ENCODE data around the gene ANK3. TPM values are rescaled to one million over a fixed set of nuclear protein-coding genes. Genes with fewer than 3 reads are reported as not detected.

Gene ANK3
- polyA plus RNA-seq, 1 experiment: 0.13 TPM

- ChIA-PET CTCF (interaction anchor here (0.7 to 1.2 kb wide), 2 partner anchors 297 to 373 kb away, joined by 3 read pairs; no protein-coding TSS in a partner anchor), POLR2A (no interaction called here)
- no peaks in the 10 kb centered on the region for H3K27me3 ChIP-seq (ENCODE audit: control insufficient read depth, insufficient read depth, low read length)
- no peak for DNase-seq (ENCODE audit: low read depth)
- TF ChIP-seq CTCF (IDR thresholded peaks at IDR 0.05; ENCODE audit: insufficient read depth, low read depth, low read length): no peak
- H3K36me3 ChIP-seq (ENCODE audit: control insufficient read depth, insufficient read depth, low read length): no peaks in the 10 kb centered on the region
- no peak overlapping the region for H3K4me3 ChIP-seq (ENCODE audit: low read depth, low read length)
Measured at GRCh38 chr10:60031183-60031582, 358.5 kb downstream of the ANK3 start.

- no peaks in the 10 kb centered on the region for H3K27me3 ChIP-seq (ENCODE audit: control insufficient read depth, insufficient read depth, low read length)
- no peak overlapping the region for H3K4me3 ChIP-seq (ENCODE audit: low read depth, low read length)
- ChIA-PET CTCF (no interaction called here), POLR2A (no interaction called here)
- no peak for TF ChIP-seq CTCF (IDR thresholded peaks at IDR 0.05; ENCODE audit: insufficient read depth, low read depth, low read length)
- DNase-seq (ENCODE audit: low read depth): no peak
- H3K36me3 ChIP-seq (ENCODE audit: control insufficient read depth, insufficient read depth, low read length): no peaks in the 10 kb centered on the region
Measured at GRCh38 chr10:60029475-60029874, 360.2 kb downstream of the ANK3 start.

GRCh38 chr10:60028081-60028480 is 361.6 kb downstream of the ANK3 start:
- ChIA-PET CTCF (interaction anchor here (0.7 to 1.4 kb wide), 3 partner anchors 13 to 405 kb away, joined by 3 read pairs; no protein-coding TSS in a partner anchor), POLR2A (no interaction called here)
- no peak for DNase-seq (ENCODE audit: low read depth)
- H3K27me3 ChIP-seq (ENCODE audit: control insufficient read depth, insufficient read depth, low read length): no peaks in the 10 kb centered on the region
- H3K4me3 ChIP-seq (ENCODE audit: low read depth, low read length): no peak overlapping the region
- H3K36me3 ChIP-seq (ENCODE audit: control insufficient read depth, insufficient read depth, low read length): no peaks in the 10 kb centered on the region
- no peak for TF ChIP-seq CTCF (IDR thresholded peaks at IDR 0.05; ENCODE audit: insufficient read depth, low read depth, low read length)

DNA sequence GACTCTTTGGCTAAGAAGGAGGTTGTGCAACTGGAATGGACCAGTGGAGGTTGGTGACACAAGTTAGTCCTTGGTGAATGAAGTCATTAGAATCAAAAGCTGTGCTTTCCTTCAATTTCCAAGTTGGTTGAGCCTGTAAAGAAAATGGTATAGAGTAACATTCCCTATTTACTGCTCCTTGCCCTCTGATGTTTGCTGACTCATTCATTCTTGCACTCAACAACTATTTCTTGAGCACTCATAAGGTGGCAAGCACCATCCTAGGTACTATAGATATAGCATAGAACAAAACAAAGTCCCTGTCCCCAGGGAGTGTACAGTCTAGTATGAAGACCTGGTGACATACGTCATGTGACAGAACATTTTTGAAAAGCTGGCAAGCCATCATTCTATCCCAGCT is 364.4 kb downstream of the ANK3 start:
- DNase-seq (ENCODE audit: low read depth): no peak
- ChIA-PET CTCF (interaction anchor here (0.9 kb wide), 1 partner anchor 118 kb away, joined by 3 read pairs; no protein-coding TSS in a partner anchor), POLR2A (no interaction called here)
- TF ChIP-seq CTCF (IDR thresholded peaks at IDR 0.05; ENCODE audit: insufficient read depth, low read depth, low read length): no peak
- Histone ChIP-seq H3K27me3 (ENCODE audit: control insufficient read depth, insufficient read depth, low read length) (no peaks in the 10 kb centered on the region), H3K36me3 (ENCODE audit: control insufficient read depth, insufficient read depth, low read length) (no peaks in the 10 kb centered on the region), H3K4me3 (ENCODE audit: low read depth, low read length) (no peak overlapping the region)

DNA sequence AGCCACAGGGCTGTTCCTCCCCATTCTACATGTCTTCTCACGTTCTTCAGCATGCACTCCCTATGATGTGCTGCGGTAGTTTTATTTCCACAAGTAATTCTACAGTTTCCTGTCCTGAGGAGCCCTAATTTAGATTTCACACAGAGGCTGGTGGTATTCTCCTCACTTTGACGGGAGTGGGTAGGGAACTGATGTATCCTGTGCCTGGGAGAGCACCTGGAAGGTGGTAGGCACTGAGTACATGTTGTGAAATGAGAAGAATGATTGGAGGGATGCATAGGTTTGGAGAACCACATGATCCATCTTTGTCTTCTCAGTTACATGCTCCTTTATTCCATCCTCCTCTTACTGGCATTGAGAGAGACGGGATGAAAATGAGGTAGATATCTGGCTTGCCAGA is 365.2 kb downstream of the ANK3 start:
- no peak for DNase-seq (ENCODE audit: low read depth)
- TF ChIP-seq CTCF (IDR thresholded peaks at IDR 0.05; ENCODE audit: insufficient read depth, low read depth, low read length): no peak
- Histone ChIP-seq H3K27me3 (ENCODE audit: control insufficient read depth, insufficient read depth, low read length) (no peaks in the 10 kb centered on the region), H3K4me3 (ENCODE audit: low read depth, low read length) (no peak overlapping the region), H3K36me3 (ENCODE audit: control insufficient read depth, insufficient read depth, low read length) (no peaks in the 10 kb centered on the region)
- POLR2A ChIA-PET: no interaction called here
- CTCF ChIA-PET: no interaction called here

Data from BJ (cell line).